Endothelial cell of hepatic sinusoid (primary cell): ENCODE data around the gene TOM1L1.

Source experiments
- in situ Hi-C: cut with HindIII; loops from 2 replicates; pipeline ENCODE4 v1.10.0; 2017; ENCODE audit warnings: low sequenced_read_pairs

Gene TOM1L1

GRCh38 chr17:54985476-54985875 is 84.8 kb downstream of the TOM1L1 start:
- in situ Hi-C loops: no loop called here

DNA sequence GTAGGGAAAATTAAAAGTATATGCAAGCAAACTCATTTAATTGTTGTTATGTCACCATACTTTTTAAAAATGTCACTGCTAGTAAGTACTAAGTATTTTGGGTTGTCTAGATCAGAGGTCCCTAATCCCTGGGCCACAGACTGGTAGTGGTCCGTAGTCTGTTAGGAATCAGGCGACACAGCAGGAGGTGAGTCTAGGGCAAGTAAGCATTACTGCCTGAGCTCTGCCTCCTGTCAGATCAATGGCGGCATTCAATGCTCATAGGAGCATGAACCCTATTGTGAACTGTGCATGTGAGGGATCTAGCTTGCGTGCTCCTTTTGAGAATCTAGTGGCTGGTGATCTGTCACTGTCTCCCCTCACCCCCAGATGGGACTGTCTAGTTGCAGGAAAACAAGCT is 89.5 kb downstream of the TOM1L1 start:
- in situ Hi-C loops: no loop called here

- in situ Hi-C loops: no loop called here
Measured at GRCh38 chr17:54991567-54991966, 90.9 kb downstream of the TOM1L1 start.

DNA sequence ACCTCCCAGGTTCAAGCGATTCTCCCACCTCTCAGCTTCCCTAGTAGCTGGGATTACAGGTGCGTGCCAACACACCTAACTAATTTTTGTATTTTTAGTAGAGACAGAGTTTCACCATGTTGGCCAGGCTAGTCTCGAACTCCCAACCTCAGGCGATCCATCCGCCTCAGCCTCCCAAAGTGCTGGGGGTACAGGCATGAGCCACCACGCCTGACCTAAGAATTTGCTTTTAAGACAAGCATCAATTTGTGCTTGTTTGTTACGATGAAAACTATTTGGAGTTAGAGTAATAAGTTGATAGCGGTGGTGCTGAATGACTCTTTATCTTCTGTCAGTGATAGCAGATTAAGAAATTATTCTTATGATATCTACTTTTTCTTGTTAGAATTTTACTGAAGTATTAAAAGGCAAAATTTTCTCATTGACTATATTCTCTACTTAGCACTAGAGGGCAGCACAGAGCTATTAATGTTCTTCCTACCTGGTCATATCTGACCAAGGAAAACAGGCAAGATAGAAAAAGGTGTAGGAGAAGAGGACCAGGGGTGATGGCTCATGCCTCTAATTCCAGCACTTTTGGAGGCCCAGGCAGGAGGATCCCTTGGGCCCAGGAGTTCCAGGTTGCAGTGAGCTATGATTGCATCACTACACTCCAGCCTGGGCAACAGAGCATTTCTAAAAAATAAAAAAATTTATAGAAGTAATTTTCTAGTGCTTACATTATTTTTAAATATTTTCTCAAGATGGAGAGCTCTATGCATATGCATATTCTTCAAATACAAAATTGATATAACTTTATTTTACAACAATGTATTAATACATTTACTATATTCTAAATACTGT is 92.4 kb downstream of the TOM1L1 start:
- in situ Hi-C loops: no loop called here

DNA sequence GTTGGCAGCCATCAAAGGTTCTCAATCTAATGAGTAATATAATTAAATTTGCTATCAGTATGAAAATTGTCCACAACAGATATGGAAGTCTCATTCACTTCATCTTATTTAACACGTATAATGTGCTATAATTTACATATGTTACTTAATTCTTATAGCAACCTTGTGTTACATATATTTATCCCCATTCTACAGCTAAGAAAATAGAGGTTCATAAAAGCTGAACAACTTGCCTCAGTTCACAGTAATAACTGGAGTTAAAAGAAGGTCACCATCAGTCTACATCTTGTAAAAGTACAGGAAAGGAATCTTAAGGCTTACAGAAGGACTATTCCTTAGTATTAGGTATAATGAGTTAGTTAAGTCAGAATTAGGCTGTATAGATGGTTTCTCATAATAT is 95.8 kb downstream of the TOM1L1 start:
- in situ Hi-C loops: no loop called here

- in situ Hi-C loops: no loop called here
Measured at GRCh38 chr17:55002458-55002857, 101.8 kb downstream of the TOM1L1 start.

DNA sequence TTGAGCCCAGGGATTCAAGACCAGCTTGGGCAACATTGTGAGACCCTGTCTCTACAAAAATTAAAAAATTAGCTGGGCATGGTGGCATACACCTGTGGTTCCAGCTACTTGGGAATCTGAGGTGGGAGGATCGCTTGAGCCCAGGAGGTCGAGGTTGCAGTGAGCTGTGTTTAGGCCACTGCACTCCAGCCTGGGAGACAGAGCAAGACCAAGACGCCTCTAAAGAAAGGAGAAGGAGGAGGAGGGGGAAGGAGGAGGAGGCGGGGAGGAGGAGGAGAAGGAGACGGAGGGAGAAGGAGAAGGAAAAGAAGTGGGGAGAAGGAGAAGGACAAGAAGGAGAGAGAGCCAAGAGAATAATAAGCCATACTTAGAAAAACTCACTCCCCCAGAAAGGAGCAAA is 103.8 kb downstream of the TOM1L1 start:
- in situ Hi-C loops: no loop called here

- in situ Hi-C loops: no loop called here
Measured at GRCh38 chr17:55005520-55005919, 104.9 kb downstream of the TOM1L1 start.
